Stomach (tissue), 4 donors: ENCODE results near the gene PCDHB6.
"Not testable (repeated sequence)": the region's sequence is repeated elsewhere in the genome, so short reads cannot be mapped to it uniquely, and the experiment has no call there.

Experiments used
- EP300 ChIP-seq: sonication (generic); formaldehyde crosslinking; IDR thresholded peaks from one replicate; pipeline ENCODE4 v1.6.1; 2017; ENCODE audit warnings: antibody characterized with exemption
- POLR2A ChIP-seq, 4 donors: fragments of 450-650 bp; IDR thresholded peaks; one replicate each; pipeline ENCODE4 v1.6.1; 2016; ENCODE audit warnings: antibody characterized with exemption in 4 of 4, control low read depth in 2 of 4, mild to moderate bottlenecking in 1 of 4, moderate library complexity in 1 of 4
- POLR2AphosphoS5 ChIP-seq, 3 donors: sonication (generic); formaldehyde crosslinking; IDR thresholded peaks; one replicate each; pipeline ENCODE4 v1.6.1; 2016; ENCODE audit warnings: antibody characterized with exemption in 3 of 3
- TF ChIP-seq, protein P1 (sequence below), 7 experiments: fragments of 450-650 bp in 4 of 7; fragments of 200-600 bp in 3 of 7; sonication (generic) in 3 of 7; IDR thresholded peaks; one replicate each; pipeline ENCODE4 v1.5.1; 2016 to 2019; ENCODE audit warnings: antibody characterized with exemption in 7 of 7, control low read depth in 2 of 7, mild to moderate bottlenecking in 1 of 7

DNA sequence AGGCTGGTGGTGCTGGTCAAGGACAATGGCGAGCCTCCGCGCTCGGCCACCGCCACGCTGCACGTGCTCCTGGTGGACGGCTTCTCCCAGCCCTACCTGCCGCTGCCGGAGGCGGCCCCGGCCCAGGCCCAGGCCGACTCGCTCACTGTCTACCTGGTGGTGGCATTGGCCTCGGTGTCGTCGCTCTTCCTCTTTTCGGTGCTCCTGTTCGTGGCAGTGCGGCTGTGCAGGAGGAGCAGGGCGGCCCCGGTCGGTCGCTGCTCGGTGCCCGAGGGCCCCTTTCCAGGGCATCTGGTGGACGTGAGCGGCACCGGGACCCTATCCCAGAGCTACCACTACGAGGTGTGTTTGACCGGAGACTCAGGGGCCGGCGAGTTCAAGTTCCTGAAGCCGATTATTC lies 12.5 kb upstream of the PCDHB6 start:
- not testable (repeated sequence) for TF ChIP-seq POLR2A (IDR thresholded peaks at IDR 0.05); POLR2AphosphoS5 (IDR thresholded peaks at IDR 0.05); EP300
- TF ChIP-seq, protein P1, sequence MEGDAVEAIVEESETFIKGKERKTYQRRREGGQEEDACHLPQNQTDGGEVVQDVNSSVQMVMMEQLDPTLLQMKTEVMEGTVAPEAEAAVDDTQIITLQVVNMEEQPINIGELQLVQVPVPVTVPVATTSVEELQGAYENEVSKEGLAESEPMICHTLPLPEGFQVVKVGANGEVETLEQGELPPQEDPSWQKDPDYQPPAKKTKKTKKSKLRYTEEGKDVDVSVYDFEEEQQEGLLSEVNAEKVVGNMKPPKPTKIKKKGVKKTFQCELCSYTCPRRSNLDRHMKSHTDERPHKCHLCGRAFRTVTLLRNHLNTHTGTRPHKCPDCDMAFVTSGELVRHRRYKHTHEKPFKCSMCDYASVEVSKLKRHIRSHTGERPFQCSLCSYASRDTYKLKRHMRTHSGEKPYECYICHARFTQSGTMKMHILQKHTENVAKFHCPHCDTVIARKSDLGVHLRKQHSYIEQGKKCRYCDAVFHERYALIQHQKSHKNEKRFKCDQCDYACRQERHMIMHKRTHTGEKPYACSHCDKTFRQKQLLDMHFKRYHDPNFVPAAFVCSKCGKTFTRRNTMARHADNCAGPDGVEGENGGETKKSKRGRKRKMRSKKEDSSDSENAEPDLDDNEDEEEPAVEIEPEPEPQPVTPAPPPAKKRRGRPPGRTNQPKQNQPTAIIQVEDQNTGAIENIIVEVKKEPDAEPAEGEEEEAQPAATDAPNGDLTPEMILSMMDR (IDR thresholded peaks at IDR 0.05): not testable (repeated sequence)
